DOHH2 (cell line): ENCODE measurements around the gene ZDHHC19.

Experiments used
- H3F3A ChIP-seq: fragments of 200-600 bp; sonication (generic), shearing (Covaris generic); 2 replicates; pipeline ENCODE4 v1.6.0; 2016; ENCODE audit warnings: antibody characterized with exemption, mild to moderate bottlenecking; ENCODE audit not compliant: control insufficient read depth, insufficient read depth
- H3K27ac ChIP-seq: fragments of 200-600 bp; sonication (generic); 2 replicates; pipeline ENCODE4 v1.5.1; 2014; ENCODE audit warnings: low read depth, mild to moderate bottlenecking, low read length, moderate library complexity
- H3K27me3 ChIP-seq: fragments of 200-600 bp; sonication (generic); 2 replicates; pipeline ENCODE4 v1.6.1; 2014; ENCODE audit warnings: mild to moderate bottlenecking, low read length, mixed read lengths; ENCODE audit not compliant: control insufficient read depth
- H3K36me3 ChIP-seq: fragments of 200-600 bp; sonication (generic); 2 replicates; pipeline ENCODE4 v1.6.1; 2014; ENCODE audit warnings: mild to moderate bottlenecking, low read length, moderate library complexity, mixed read lengths; ENCODE audit not compliant: control insufficient read depth
- H3K4me1 ChIP-seq: fragments of 200-600 bp; sonication (generic); 2 replicates; pipeline ENCODE4 v1.6.1; 2014; ENCODE audit warnings: mild to moderate bottlenecking, low read length, mixed read lengths; ENCODE audit not compliant: control insufficient read depth
- H3K4me2 ChIP-seq: fragments of 200-600 bp; sonication (generic); 2 replicates; pipeline ENCODE4 v1.6.0; 2014; ENCODE audit warnings: mild to moderate bottlenecking, low read length, moderate library complexity
- H3K4me3 ChIP-seq: fragments of 200-600 bp; sonication (generic); 2 replicates; pipeline ENCODE4 v1.5.1; 2014; ENCODE audit warnings: mild to moderate bottlenecking, low read length, mixed read lengths
- H3K79me2 ChIP-seq: fragments of 200-600 bp; sonication (generic); 2 replicates; pipeline ENCODE4 v1.6.1; 2014; ENCODE audit warnings: mild to moderate bottlenecking, low read length, mixed read lengths; ENCODE audit not compliant: control insufficient read depth
- H3K9me2 ChIP-seq: fragments of 200-600 bp; sonication (generic); replicated peaks from 2 replicates; pipeline ENCODE4 v1.6.1; 2014; ENCODE audit warnings: mild to moderate bottlenecking, low read length, mixed read lengths; ENCODE audit not compliant: control insufficient read depth
- H3K9me3 ChIP-seq: fragments of 200-600 bp; sonication (generic); 2 replicates; pipeline ENCODE4 v1.6.1; 2014; ENCODE audit warnings: antibody characterized with exemption, low read length, mixed read lengths; ENCODE audit not compliant: control insufficient read depth, insufficient read depth
- H4K20me1 ChIP-seq: fragments of 200-600 bp; sonication (generic); 2 replicates; pipeline ENCODE4 v1.6.0; 2014; ENCODE audit warnings: low read depth, mild to moderate bottlenecking, antibody characterized with exemption, low read length, moderate library complexity; ENCODE audit not compliant: control insufficient read depth, insufficient read depth
- EZH2phosphoT487 ChIP-seq: fragments of 200-600 bp; sonication (generic); IDR thresholded peaks from 2 replicates; pipeline ENCODE4 v1.6.1; 2017; ENCODE audit warnings: borderline replicate concordance, mild to moderate bottlenecking, antibody characterized with exemption, low read length, moderate library complexity, mixed read lengths
- TF ChIP-seq, protein P1 (sequence below): fragments of 200-600 bp; sonication (generic); IDR thresholded peaks from one replicate; pipeline ENCODE4 v1.5.1; 2014; ENCODE audit warnings: antibody characterized with exemption, mild to moderate bottlenecking, low read depth, low read length; ENCODE audit not compliant: poor library complexity, severe bottlenecking

The ZDHHC19 gene

DNA sequence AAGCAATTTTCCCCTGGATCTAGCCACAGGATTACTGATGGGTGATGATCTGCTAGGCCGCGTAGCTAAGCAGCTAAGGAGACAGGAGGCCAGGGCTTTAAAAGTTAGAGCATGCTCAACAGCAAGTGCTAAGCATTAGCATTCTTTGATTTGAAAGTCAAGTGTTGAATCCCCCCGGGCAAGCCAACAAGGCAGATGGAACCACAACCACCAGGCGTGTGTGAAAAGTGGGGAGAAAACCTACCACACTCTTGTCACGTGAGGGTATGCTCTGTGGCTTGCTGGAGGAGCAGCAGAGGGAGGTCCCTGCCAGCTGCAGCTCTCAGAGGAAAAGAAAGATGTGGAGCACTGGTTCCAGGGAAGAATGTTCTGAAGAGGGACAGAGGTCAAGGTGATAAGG lies 26.0 kb upstream of the ZDHHC19 start:
- no peaks in the 10 kb centered on the region for H3K9me3 ChIP-seq
- H3K27ac ChIP-seq, result no peak overlapping the region
- no peak overlapping the region for H3K4me3 ChIP-seq
- H3K4me2 ChIP-seq, result no peak overlapping the region
- no peaks in the 10 kb centered on the region for H3K9me2 ChIP-seq
- TF ChIP-seq EZH2phosphoT487, result no peak
- TF ChIP-seq, protein P1, sequence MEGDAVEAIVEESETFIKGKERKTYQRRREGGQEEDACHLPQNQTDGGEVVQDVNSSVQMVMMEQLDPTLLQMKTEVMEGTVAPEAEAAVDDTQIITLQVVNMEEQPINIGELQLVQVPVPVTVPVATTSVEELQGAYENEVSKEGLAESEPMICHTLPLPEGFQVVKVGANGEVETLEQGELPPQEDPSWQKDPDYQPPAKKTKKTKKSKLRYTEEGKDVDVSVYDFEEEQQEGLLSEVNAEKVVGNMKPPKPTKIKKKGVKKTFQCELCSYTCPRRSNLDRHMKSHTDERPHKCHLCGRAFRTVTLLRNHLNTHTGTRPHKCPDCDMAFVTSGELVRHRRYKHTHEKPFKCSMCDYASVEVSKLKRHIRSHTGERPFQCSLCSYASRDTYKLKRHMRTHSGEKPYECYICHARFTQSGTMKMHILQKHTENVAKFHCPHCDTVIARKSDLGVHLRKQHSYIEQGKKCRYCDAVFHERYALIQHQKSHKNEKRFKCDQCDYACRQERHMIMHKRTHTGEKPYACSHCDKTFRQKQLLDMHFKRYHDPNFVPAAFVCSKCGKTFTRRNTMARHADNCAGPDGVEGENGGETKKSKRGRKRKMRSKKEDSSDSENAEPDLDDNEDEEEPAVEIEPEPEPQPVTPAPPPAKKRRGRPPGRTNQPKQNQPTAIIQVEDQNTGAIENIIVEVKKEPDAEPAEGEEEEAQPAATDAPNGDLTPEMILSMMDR, result no peak
- no peaks in the 10 kb centered on the region for H3K4me1 ChIP-seq
- no peaks in the 10 kb centered on the region for H4K20me1 ChIP-seq
- H3K79me2 ChIP-seq, result no peaks in the 10 kb centered on the region
- no peaks in the 10 kb centered on the region for H3K36me3 ChIP-seq
- H3K27me3 ChIP-seq, result no peaks in the 10 kb centered on the region
- no peaks in the 10 kb centered on the region for H3F3A ChIP-seq

DNA sequence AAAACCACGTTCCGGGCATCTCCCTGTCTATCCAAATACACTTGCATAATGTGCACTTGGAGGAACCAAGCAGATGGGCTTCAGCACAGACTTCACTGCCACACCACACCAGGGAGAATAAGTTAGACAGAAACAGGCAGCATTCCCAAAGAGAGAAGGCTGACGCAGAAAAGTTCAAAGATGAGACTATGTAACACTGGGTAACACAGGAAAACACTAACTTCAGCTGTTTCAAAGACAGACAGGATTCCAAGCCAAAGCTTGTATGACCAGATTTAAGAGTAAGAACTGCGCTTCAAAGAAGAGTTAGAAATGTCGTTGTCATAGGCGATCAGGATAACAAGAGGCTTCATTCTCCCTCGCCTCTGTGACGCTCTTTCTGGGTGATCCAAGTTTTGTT lies 25.0 kb upstream of the ZDHHC19 start:
- H3K79me2 ChIP-seq, result no peaks in the 10 kb centered on the region
- H3K4me1 ChIP-seq, result no peaks in the 10 kb centered on the region
- H3K36me3 ChIP-seq, result no peaks in the 10 kb centered on the region
- no peaks in the 10 kb centered on the region for H3K9me2 ChIP-seq
- no peak overlapping the region for H3K4me3 ChIP-seq
- H3K27me3 ChIP-seq, result no peaks in the 10 kb centered on the region
- no peaks in the 10 kb centered on the region for H3K9me3 ChIP-seq
- no peak overlapping the region for H3K4me2 ChIP-seq
- H3K27ac ChIP-seq, result no peak overlapping the region
- H3F3A ChIP-seq, result no peaks in the 10 kb centered on the region
- TF ChIP-seq, protein P1, result no peak
- no peak for TF ChIP-seq EZH2phosphoT487
- H4K20me1 ChIP-seq, result no peaks in the 10 kb centered on the region

DNA sequence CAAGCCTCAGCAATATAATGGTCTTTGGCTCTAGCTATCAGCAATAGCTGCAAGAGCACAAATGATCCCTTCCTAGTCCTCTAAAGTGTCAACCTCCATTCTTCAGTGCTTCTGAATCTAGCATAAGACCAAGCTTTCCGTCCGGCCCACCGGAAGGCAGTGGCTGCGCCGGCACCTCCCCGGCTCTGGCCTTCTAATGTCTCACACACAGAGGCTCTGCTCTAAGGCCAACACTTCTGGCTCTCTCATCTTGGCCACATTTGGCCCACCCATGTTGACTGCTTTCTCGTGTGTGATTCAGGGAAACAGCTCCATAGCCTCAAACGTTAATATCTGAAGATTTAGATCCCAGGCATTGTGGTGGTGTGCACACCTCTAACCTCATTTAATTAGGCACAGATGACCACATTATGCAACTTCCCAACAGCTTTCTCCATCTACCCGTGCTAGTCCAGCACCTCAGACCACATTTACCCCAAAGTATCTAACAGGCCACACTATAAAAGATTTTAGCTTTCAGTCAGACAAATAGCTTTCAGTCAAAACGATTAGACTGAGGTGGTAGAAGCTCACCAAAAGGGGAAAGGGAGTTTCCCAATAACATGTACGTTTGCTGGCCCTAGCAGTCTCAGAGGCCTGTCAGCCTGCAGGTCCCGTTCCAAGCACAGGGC lies 24.4 kb upstream of the ZDHHC19 start:
- no peak overlapping the region for H3K4me3 ChIP-seq
- no peaks in the 10 kb centered on the region for H3K36me3 ChIP-seq
- H3K9me3 ChIP-seq, result no peaks in the 10 kb centered on the region
- H3K79me2 ChIP-seq, result no peaks in the 10 kb centered on the region
- no peaks in the 10 kb centered on the region for H3F3A ChIP-seq
- no peaks in the 10 kb centered on the region for H3K4me1 ChIP-seq
- TF ChIP-seq EZH2phosphoT487, result no peak
- H3K27ac ChIP-seq, result no peak overlapping the region
- H3K4me2 ChIP-seq, result no peak overlapping the region
- no peaks in the 10 kb centered on the region for H3K27me3 ChIP-seq
- no peaks in the 10 kb centered on the region for H3K9me2 ChIP-seq
- H4K20me1 ChIP-seq, result no peaks in the 10 kb centered on the region

DNA sequence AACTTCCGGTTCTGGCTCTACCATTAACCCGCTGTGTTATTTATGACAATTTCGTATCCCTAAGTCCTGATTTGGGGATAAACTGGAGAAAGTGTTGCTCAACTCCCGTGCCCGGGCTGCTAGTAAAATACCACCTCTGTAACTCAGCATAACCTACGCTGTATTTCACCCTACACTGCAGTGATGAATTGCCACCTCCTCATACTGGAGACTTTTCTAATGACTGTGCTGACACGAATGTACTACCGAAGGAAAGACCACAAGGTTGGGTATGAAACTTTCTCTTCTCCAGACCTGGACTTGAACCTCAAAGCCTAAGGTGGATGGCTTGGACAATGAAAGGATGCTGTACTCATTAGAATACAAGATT lies 21.7 kb upstream of the ZDHHC19 start:
- TF ChIP-seq EZH2phosphoT487, result no peak
- TF ChIP-seq, protein P1, result no peak
- Histone ChIP-seq H3K27me3 (no peaks in the 10 kb centered on the region), H3K27ac (no peak overlapping the region), H3K4me1 (no peaks in the 10 kb centered on the region), H3K36me3 (no peaks in the 10 kb centered on the region), H3K9me2 (no peaks in the 10 kb centered on the region), H3K9me3 (no peaks in the 10 kb centered on the region), H3K4me3 (no peak overlapping the region), H3K79me2 (no peaks in the 10 kb centered on the region), H4K20me1 (no peaks in the 10 kb centered on the region), H3F3A (no peaks in the 10 kb centered on the region), H3K4me2 (no peak overlapping the region)
